HepG2 (cell line): ENCODE measurements around the gene ADAMTS16. TPM values are rescaled to one million over a fixed set of nuclear protein-coding genes. Genes with fewer than 3 reads are reported as not detected.

ENCODE experiments used
- ATAC-seq: fragments of 200-7000 bp; cut with Tn5 transposase; 3 replicates; pipeline ENCODE4 v1.9.1; 2020; ENCODE audit warnings: mild to moderate bottlenecking, moderate library complexity
- BruUV-seq: library from RNA; stranded (reverse); fragments of 400-500 nt; replicated peaks from 2 replicates; lab custom pipeline; 2021; lab: Mats Ljungman, UMichigan
- CTCF ChIA-PET: fragments of 300-600 bp; formaldehyde crosslinking; extraction: SDS; loops from one replicate; lab custom pipeline; 2021; ENCODE audit warnings: low total read pairs, inconsistent platforms, low intra/inter-chr PET ratio; lab: Yijun Ruan, JAX
- POLR2A ChIA-PET: fragments of 350-600 bp; sonication (Branson Sonifier 250); formaldehyde crosslinking; loops from one replicate; lab custom pipeline; 2020; ENCODE audit warnings: antibody characterized with exemption, inconsistent platforms; lab: Yijun Ruan, JAX
- DNase-seq: peaks from one replicate; pipeline ENCODE4 v3.0.0-alpha.2; 2015; ENCODE audit warnings: low spot score
- FAIRE-seq: peaks from 3 replicates; lab custom pipeline; 2011; peaks lifted over from hg19 to GRCh38; lab: Jason Lieb, UNC
- H2AFZ ChIP-seq: one replicate; pipeline ENCODE4 v1.6.1; 2011; ENCODE audit warnings: low read length, inconsistent platforms
- H3K27ac ChIP-seq: fragments of 300-600 bp; 3 replicates; pipeline ENCODE4 v1.8.0; 2011; ENCODE audit warnings: mixed run types, mild to moderate bottlenecking, mixed read lengths, low read length, inconsistent platforms; ENCODE audit not compliant: insufficient read depth; ENCODE audit errors: extremely low read length
- H3K27me3 ChIP-seq, 2 experiments: fragments of 200-600 bp in 1 of 2; 2 replicates in 1 of 2; 3 replicates in 1 of 2; pipeline versions ENCODE4 v1.6.0 to v1.8.0; 2011; ENCODE audit warnings: low read length in 2 of 2, mild to moderate bottlenecking in 2 of 2, moderate library complexity in 2 of 2, inconsistent platforms in 1 of 2; ENCODE audit not compliant: insufficient read depth in 2 of 2, control insufficient read depth in 1 of 2
- H3K36me3 ChIP-seq, 2 experiments: fragments of 200-600 bp in 1 of 2; replicated peaks in 1 of 2; 2 replicates in 1 of 2; 3 replicates in 1 of 2; pipeline versions ENCODE4 v1.5.1 to v1.8.0; 2011; ENCODE audit warnings: low read length in 2 of 2, inconsistent platforms in 1 of 2; ENCODE audit not compliant: insufficient read depth in 2 of 2, control insufficient read depth in 1 of 2
- H3K4me1 ChIP-seq: 2 replicates; pipeline ENCODE4 v1.5.1; 2012; ENCODE audit warnings: low read length, inconsistent platforms; ENCODE audit not compliant: insufficient read depth
- H3K4me2 ChIP-seq: 2 replicates; pipeline ENCODE4 v1.6.0; 2011; ENCODE audit warnings: low read depth, low read length, inconsistent platforms
- H3K4me3 ChIP-seq, 3 experiments: fragments of 200-600 bp in 1 of 3; sonication (generic), shearing (Covaris generic) in 1 of 3; replicated peaks in 1 of 3; 2 replicates each; pipeline ENCODE4 v1.5.1; 2011 to 2016; ENCODE audit warnings: low read length in 3 of 3, inconsistent platforms in 2 of 3, low read depth in 2 of 3, mild to moderate bottlenecking in 2 of 3, control low read depth in 1 of 3, mixed read lengths in 1 of 3; ENCODE audit not compliant: insufficient read depth in 1 of 3
- H3K79me2 ChIP-seq: one replicate; pipeline ENCODE4 v1.6.1; 2011; ENCODE audit warnings: low read length, inconsistent platforms; ENCODE audit not compliant: insufficient read depth
- H3K9ac ChIP-seq: 2 replicates; pipeline ENCODE4 v1.6.0; 2011; ENCODE audit warnings: mild to moderate bottlenecking, low read depth, low read length, inconsistent platforms; ENCODE audit not compliant: insufficient read depth
- H3K9me3 ChIP-seq: 2 replicates; pipeline ENCODE4 v1.5.1; 2012; ENCODE audit warnings: mild to moderate bottlenecking, low read length
- H4K20me1 ChIP-seq: 2 replicates; pipeline ENCODE4 v1.6.0; 2011; ENCODE audit warnings: inconsistent platforms, mild to moderate bottlenecking, low read length, moderate library complexity; ENCODE audit not compliant: insufficient read depth
- CHD4 ChIP-seq: fragments of 200-600 bp; sonication (generic); IDR thresholded peaks from 2 replicates; pipeline ENCODE4 v1.7.0; 2017; ENCODE audit warnings: mild to moderate bottlenecking, low read length, borderline replicate concordance
- ELF4 ChIP-seq: sonication (generic); formaldehyde crosslinking; IDR thresholded peaks from 2 replicates; pipeline ENCODE4 v1.5.0; 2020; ENCODE audit warnings: missing genetic modification reagents, mild to moderate bottlenecking, moderate library complexity, borderline replicate concordance
- FOXA3 ChIP-seq: IDR thresholded peaks from 2 replicates; pipeline ENCODE4 v1.6.1; 2016; ENCODE audit warnings: missing genetic modification reagents, missing compliant biosample characterization
- HIVEP1 ChIP-seq: sonication (generic); formaldehyde crosslinking; IDR thresholded peaks from 2 replicates; pipeline ENCODE4 v1.4.0; 2020; ENCODE audit warnings: mild to moderate bottlenecking, missing genetic modification reagents
- NFYC ChIP-seq: IDR thresholded peaks from 2 replicates; pipeline ENCODE4 v1.6.1; 2016; ENCODE audit warnings: missing genetic modification reagents, missing compliant biosample characterization
- PHB2 ChIP-seq: fragments of 450-650 bp; IDR thresholded peaks from 2 replicates; pipeline ENCODE4 v1.6.1; 2018; ENCODE audit not compliant: partially characterized antibody
- PITX1 ChIP-seq: sonication (generic); formaldehyde crosslinking; IDR thresholded peaks from 2 replicates; pipeline ENCODE4 v1.5.1; 2020; ENCODE audit warnings: mild to moderate bottlenecking, missing genetic modification reagents
- PPARG ChIP-seq: conservative IDR thresholded peaks from 2 replicates; pipeline ENCODE4 v1.6.1; 2016; ENCODE audit warnings: missing biosample characterization, missing genetic modification reagents
- SETDB1 ChIP-seq: sonication (generic); formaldehyde crosslinking; IDR thresholded peaks from 2 replicates; pipeline ENCODE4 v1.5.1; 2020; ENCODE audit warnings: missing genetic modification reagents, mild to moderate bottlenecking, borderline replicate concordance
- SIX4 ChIP-seq: sonication (generic); formaldehyde crosslinking; IDR thresholded peaks from 2 replicates; pipeline ENCODE4 v1.4.0; 2020; ENCODE audit warnings: missing genetic modification reagents
- SMARCC2 ChIP-seq: fragments of 450-650 bp; IDR thresholded peaks from 2 replicates; pipeline ENCODE4 v1.6.1; 2017; ENCODE audit warnings: antibody characterized with exemption, mild to moderate bottlenecking
- SMYD3 ChIP-seq: sonication (generic); formaldehyde crosslinking; IDR thresholded peaks from 2 replicates; pipeline ENCODE4 v1.8.1; 2023; ENCODE audit warnings: mild to moderate bottlenecking, missing genetic modification reagents
- TAF1 ChIP-seq: sonication (generic); formaldehyde crosslinking; IDR thresholded peaks from 2 replicates; pipeline ENCODE4 v1.4.0; 2020; ENCODE audit warnings: missing genetic modification reagents
- ZKSCAN1 ChIP-seq: fragments of 150-350 bp; IDR thresholded peaks from 2 replicates; pipeline ENCODE4 v1.6.1; 2014; ENCODE audit warnings: low read length
- ZNF547 ChIP-seq: sonication (generic); formaldehyde crosslinking; IDR thresholded peaks from 2 replicates; pipeline ENCODE4 v1.5.1; 2020; ENCODE audit warnings: mild to moderate bottlenecking, missing genetic modification reagents
- ZNF558 ChIP-seq: sonication (generic); formaldehyde crosslinking; IDR thresholded peaks from 2 replicates; pipeline ENCODE4 v1.9.0; 2022; ENCODE audit warnings: mild to moderate bottlenecking, missing genetic modification reagents, borderline replicate concordance
- ZNF720 ChIP-seq: sonication (generic); formaldehyde crosslinking; IDR thresholded peaks from 2 replicates; pipeline ENCODE4 v1.4.0; 2020; ENCODE audit warnings: missing genetic modification reagents
- WGBS: methylation state at CpG from one replicate; pipeline ENCODE4 v1.1.6; 2017; ENCODE audit warnings: low lambda C conversion rate; 5-methylcytosine and 5-hydroxymethylcytosine counted together
- in situ Hi-C: cut with HindIII; loops from 2 replicates; pipeline ENCODE4 v1.10.0; 2017; ENCODE audit warnings: low pct_unique_long_range_greater_than_20kb; ENCODE audit not compliant: extremely low pct_ligation_motif_present
- intact Hi-C: fragments of 100-400 bp; cut with micrococcal nuclease; formaldehyde crosslinking; loops from one replicate; pipeline ENCODE4 v1.10.0; 2022; ENCODE audit not compliant: unreplicated experiment
- polyA plus RNA-seq, 8 experiments: library from polyadenylated mRNA; depleted of rRNA in 3 of 8; stranded (reverse) in 7 of 8; unstranded in 1 of 8; fragments of >200 nt; fragmentation: Illumina TruSeq in 4 of 8; extraction: Trizol in 4 of 8; gene quantifications; 2 replicates each; pipeline versions ENCODE4 v1.2.1 to v1.2.3, GENCODE V29; 2011 to 2016; ENCODE audit warnings: low read depth in 4 of 8, missing spikeins in 1 of 8, mixed read lengths in 1 of 8; ENCODE audit not compliant: insufficient read depth in 1 of 8
- total RNA-seq, 5 experiments: library from RNA; depleted of rRNA; stranded (reverse); fragments of >200 nt; fragmentation: Illumina TruSeq; extraction: Trizol; gene quantifications; 2 replicates each; pipeline ENCODE4 v1.2.3, GENCODE V29; 2016; ENCODE audit warnings: low read depth in 1 of 5
- TF ChIP-seq, protein P1 (sequence below): IDR thresholded peaks from 2 replicates; pipeline ENCODE4 v1.6.1; 2012; ENCODE audit warnings: inconsistent platforms

Gene ADAMTS16
- total and polyA plus RNA-seq, 2 of the 13 experiments (the other 11 are each of a cell fraction or from before 2014, with no cell fraction given), result 0.02 to 0.03 TPM

DNA sequence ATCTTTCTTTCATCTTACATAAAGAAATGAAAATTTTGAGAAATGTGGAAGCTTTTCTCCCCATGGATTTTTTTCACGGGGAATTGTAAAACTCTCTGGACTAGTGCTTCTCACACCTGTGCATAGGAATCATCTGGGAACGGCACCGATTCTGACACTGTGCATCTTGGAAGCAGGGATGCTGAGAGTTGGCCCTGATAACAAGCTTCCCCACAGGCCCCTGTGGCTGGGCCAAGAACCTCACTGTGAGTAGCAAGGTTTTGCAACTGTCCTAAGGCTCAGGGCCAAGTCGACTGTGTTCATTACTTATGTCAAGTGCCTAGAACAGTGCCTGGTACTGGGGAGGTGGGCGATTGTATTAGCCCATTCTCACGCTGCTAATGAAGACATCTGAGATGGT is 174.5 kb downstream of the ADAMTS16 start:
- H3K27ac ChIP-seq, result no peak overlapping the region
- no peak overlapping the region for H3K4me2 ChIP-seq
- no peak overlapping the region for H3K4me3 ChIP-seq
- DNase-seq, result no peak
- no peak for TF ChIP-seq HIVEP1 (CRISPR knock-in tag)
- TF ChIP-seq FOXA3 (CRISPR knock-in tag), result no peak
- TF ChIP-seq CHD4, result no peak
- TF ChIP-seq PITX1 (CRISPR knock-in tag), result no peak
- TF ChIP-seq ZNF720, result no peak
- no peak for TF ChIP-seq SIX4 (CRISPR knock-in tag)
- no peak for TF ChIP-seq ZNF547 (CRISPR knock-in tag)
- TF ChIP-seq ELF4, result no peak
- TF ChIP-seq, protein P1, sequence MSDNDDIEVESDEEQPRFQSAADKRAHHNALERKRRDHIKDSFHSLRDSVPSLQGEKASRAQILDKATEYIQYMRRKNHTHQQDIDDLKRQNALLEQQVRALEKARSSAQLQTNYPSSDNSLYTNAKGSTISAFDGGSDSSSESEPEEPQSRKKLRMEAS, result no peak
- TF ChIP-seq SMYD3 (CRISPR knock-in tag), result no peak
- TF ChIP-seq ZNF558 (CRISPR knock-in tag), result no peak
- TF ChIP-seq ZKSCAN1, result no peak
- no peak for TF ChIP-seq TAF1 (CRISPR knock-in tag)
- TF ChIP-seq SETDB1 (CRISPR knock-in tag), result no peak
- no peak for TF ChIP-seq SMARCC2
- TF ChIP-seq NFYC (CRISPR knock-in tag), result no peak
- no peak for TF ChIP-seq PPARG (CRISPR knock-in tag)
- TF ChIP-seq PHB2, result no peak
- no peak for ATAC-seq
- peaks cover 0 to 3% of the 10 kb centered on the region in 2 experiments; a peak in 2 of 5 replicates for H3K27me3 ChIP-seq
- no peak for FAIRE-seq
- CTCF ChIA-PET, result no interaction called here
- no TSS peak for BruUV-seq
- peaks cover 20% of the 10 kb centered on the region for H3K4me1 ChIP-seq
- POLR2A ChIA-PET, result no interaction called here
- H3K9me3 ChIP-seq, result no peaks in the 10 kb centered on the region
- H4K20me1 ChIP-seq, result no peaks in the 10 kb centered on the region
- no peak overlapping the region for H3K9ac ChIP-seq
- H3K79me2 ChIP-seq, result no peaks in the 10 kb centered on the region
- no peak overlapping the region for H2AFZ ChIP-seq
- in situ Hi-C loops, result no loop called here
- intact Hi-C loops, result no loop called here
- H3K36me3 ChIP-seq, result no peaks in the 10 kb centered on the region
- WGBS, result 67% methylated on average over 6 of the region's 6 CpGs
